ENCODE measurements around the gene OSBPL10.

The OSBPL10 gene

DNA sequence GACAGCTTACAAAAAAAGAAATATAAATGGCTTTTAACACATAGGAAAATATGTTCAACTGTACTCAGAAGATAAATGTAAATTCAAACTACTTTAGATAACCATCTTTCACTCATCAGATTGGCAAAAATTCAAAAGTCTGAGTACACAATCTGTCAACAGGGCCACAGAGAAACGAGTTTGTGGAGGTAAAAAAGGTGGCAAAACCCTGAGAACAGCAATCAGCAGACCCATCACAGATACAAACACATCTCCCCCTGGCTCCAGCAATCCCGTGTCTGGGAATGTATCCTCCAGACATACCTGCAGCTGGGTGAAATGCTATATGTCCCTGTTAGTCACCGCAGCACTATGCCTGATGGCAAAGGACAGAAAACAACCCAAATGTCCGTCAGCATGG lies 149.5 kb downstream of the OSBPL10 start:
- Histone ChIP-seq H3K9ac (ENCODE audit: low read length in 2 of 2) (no peak overlapping the region), H3K36me3 (ENCODE audit: control insufficient read depth in 2 of 2, insufficient read depth in 2 of 2, low read length in 2 of 2) (no peaks in the 10 kb centered on the region)

DNA sequence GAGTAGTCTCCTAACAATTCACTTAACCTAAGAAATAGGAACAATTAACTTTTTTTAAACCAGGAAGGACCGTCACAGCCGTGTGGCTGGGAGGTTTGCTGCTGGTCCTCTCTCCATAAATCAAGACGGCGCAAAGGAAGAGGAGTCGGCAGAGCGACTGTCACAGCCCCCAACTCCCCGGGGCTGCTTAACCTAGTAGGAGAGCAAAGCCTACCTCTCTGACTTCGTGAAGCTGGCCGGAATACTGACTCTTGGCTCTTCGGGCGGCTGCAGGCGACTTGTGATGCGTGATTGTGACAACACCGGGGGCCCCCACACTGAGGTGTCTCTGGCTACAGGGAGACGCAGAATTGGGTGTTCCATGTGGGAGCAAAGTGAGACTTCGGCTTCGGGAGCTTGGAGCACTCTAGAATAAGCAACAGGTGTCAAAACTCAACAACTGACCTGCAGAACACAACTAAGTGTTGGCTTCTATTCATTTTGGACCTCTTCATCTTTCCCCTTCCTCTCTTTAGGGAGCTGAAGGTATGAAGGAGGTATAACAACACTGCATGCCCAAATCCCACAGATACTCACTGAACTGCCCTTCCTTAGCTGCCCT lies 151.1 kb downstream of the OSBPL10 start:
- no peaks in the 10 kb centered on the region for H3K4me1 ChIP-seq (ENCODE audit: control insufficient read depth, insufficient read depth, low read length)
- no peak overlapping the region for H3K4me3 ChIP-seq (ENCODE audit: low read length in 2 of 2)
- no peak overlapping the region for H3K27ac ChIP-seq (ENCODE audit: low read length)
- no peak overlapping the region for H3K9ac ChIP-seq (ENCODE audit: low read length in 2 of 2)
- no peaks in the 10 kb centered on the region for H3K27me3 ChIP-seq (ENCODE audit: control insufficient read depth in 1 of 2, insufficient read depth in 2 of 2, low read length in 2 of 2)
- no peaks in the 10 kb centered on the region for H3K9me3 ChIP-seq (ENCODE audit: control insufficient read depth in 2 of 2, low read length in 2 of 2)
- no peaks in the 10 kb centered on the region for H3K36me3 ChIP-seq (ENCODE audit: control insufficient read depth in 2 of 2, insufficient read depth in 2 of 2, low read length in 2 of 2)

More for the DNA sequence above, 149.5 kb downstream of the OSBPL10 start:
- Histone ChIP-seq H3K9me3 (ENCODE audit: control insufficient read depth in 2 of 2, low read length in 2 of 2) (no peaks in the 10 kb centered on the region), H3K27me3 (ENCODE audit: control insufficient read depth in 1 of 2, insufficient read depth in 2 of 2, low read length in 2 of 2) (no peaks in the 10 kb centered on the region), H3K27ac (ENCODE audit: low read length) (no peak overlapping the region), H3K4me3 (ENCODE audit: low read length in 2 of 2) (no peak overlapping the region), H3K4me1 (ENCODE audit: control insufficient read depth, insufficient read depth, low read length) (no peaks in the 10 kb centered on the region)

DNA sequence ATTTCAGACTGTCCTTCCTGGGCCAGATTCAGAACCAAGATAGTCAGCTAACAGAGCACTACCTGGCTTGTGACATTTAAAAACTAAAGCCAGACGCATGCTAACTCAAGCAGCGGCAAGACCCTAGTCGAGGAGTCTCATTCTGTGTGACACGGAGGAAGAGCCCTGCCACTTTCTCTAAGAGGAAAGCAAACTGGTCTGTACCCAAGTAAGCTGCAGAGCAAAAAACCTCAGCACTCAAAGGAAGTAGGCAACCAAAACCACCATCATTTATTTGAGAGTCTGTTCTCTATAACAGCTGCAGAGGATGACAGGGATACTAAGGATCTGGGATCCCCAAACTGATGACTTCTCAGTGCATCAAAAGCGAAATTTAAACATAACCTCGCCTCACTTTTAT lies 152.1 kb downstream of the OSBPL10 start:
- Histone ChIP-seq H3K4me3 (ENCODE audit: low read length in 2 of 2) (no peak overlapping the region), H3K27ac (ENCODE audit: low read length) (no peak overlapping the region), H3K9ac (ENCODE audit: low read length in 2 of 2) (no peak overlapping the region), H3K4me1 (ENCODE audit: control insufficient read depth, insufficient read depth, low read length) (no peaks in the 10 kb centered on the region), H3K36me3 (ENCODE audit: control insufficient read depth in 2 of 2, insufficient read depth in 2 of 2, low read length in 2 of 2) (no peaks in the 10 kb centered on the region), H3K27me3 (ENCODE audit: control insufficient read depth in 1 of 2, insufficient read depth in 2 of 2, low read length in 2 of 2) (no peaks in the 10 kb centered on the region), H3K9me3 (ENCODE audit: control insufficient read depth in 2 of 2, low read length in 2 of 2) (no peaks in the 10 kb centered on the region)

DNA sequence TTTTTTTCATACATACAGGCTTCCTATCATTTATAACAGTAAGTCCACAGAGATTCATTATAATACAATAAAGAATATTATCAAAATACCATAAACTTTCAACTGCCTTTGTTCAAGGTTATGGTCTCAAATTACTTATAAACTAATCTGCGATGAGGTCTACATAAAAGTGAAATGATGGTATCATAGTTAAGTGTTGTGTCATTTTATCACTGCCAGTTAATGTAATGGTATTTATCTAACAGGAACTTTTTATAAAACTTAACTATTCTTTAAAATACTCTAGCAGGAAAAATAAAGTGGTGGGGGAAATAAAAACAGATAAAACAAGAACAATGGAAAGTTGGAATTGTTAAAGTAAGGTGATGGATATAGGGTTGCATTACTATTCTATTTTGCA lies 153.1 kb downstream of the OSBPL10 start:
- H3K27ac ChIP-seq (ENCODE audit: low read length) = no peak overlapping the region

DNA sequence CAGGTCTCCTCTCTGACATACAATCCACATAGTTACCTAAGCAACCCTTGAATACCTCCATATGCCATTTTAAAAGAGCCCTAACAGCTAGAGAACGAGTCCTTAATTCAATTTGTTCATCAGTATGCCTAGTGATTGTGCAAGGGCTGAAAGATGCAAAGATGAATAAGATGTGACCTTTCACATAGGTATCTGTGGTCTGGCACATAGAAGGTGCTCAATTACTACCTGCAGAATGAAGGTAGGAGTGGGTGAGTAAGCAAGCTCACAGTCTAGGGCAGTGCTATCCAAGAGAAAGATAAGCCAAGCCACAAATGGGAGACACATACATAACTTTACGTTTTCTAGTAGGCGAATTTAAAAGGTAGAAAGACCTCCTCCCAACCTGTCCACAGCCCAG lies 157.9 kb downstream of the OSBPL10 start:
- Histone ChIP-seq H3K9me3 (ENCODE audit: control insufficient read depth in 2 of 2, low read length in 2 of 2) (no peaks in the 10 kb centered on the region), H3K4me1 (ENCODE audit: control insufficient read depth, insufficient read depth, low read length) (no peaks in the 10 kb centered on the region), H3K27me3 (ENCODE audit: control insufficient read depth in 1 of 2, insufficient read depth in 2 of 2, low read length in 2 of 2) (no peaks in the 10 kb centered on the region), H3K36me3 (ENCODE audit: control insufficient read depth in 2 of 2, insufficient read depth in 2 of 2, low read length in 2 of 2) (no peaks in the 10 kb centered on the region), H3K9ac (ENCODE audit: low read length in 2 of 2) (no peak overlapping the region), H3K27ac (ENCODE audit: low read length) (no peak overlapping the region), H3K4me3 (ENCODE audit: low read length in 2 of 2) (no peak overlapping the region)

More for the DNA sequence above, 153.1 kb downstream of the OSBPL10 start:
- Histone ChIP-seq H3K9me3 (ENCODE audit: control insufficient read depth in 2 of 2, low read length in 2 of 2) (no peaks in the 10 kb centered on the region), H3K9ac (ENCODE audit: low read length in 2 of 2) (no peak overlapping the region), H3K4me1 (ENCODE audit: control insufficient read depth, insufficient read depth, low read length) (no peaks in the 10 kb centered on the region), H3K4me3 (ENCODE audit: low read length in 2 of 2) (no peak overlapping the region), H3K27me3 (ENCODE audit: control insufficient read depth in 1 of 2, insufficient read depth in 2 of 2, low read length in 2 of 2) (no peaks in the 10 kb centered on the region), H3K36me3 (ENCODE audit: control insufficient read depth in 2 of 2, insufficient read depth in 2 of 2, low read length in 2 of 2) (no peaks in the 10 kb centered on the region)

DNA sequence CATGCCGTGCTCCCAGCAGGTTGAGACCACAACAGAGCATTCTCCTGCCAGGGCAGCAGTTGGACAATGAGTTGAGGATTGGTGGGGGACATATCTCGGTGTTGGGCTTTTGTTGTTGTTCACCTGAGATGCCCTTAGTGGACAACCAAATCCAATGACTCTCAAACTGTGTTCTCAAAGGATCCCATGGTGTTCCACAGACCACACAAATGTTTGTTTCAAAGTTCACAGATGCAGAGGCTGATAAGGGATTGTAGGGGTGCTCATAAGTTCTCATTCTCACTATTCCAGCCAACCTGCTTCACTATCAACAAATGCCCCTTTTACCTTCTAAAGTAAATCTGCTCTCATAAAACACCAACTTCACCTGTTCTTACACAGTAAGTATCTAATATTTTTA lies 159.9 kb downstream of the OSBPL10 start:
- no peak overlapping the region for H3K9ac ChIP-seq (ENCODE audit: low read length in 2 of 2)
- H3K9me3 ChIP-seq (ENCODE audit: control insufficient read depth in 2 of 2, low read length in 2 of 2) = no peaks in the 10 kb centered on the region
- H3K27me3 ChIP-seq (ENCODE audit: control insufficient read depth in 1 of 2, insufficient read depth in 2 of 2, low read length in 2 of 2) = no peaks in the 10 kb centered on the region
- H3K36me3 ChIP-seq (ENCODE audit: control insufficient read depth in 2 of 2, insufficient read depth in 2 of 2, low read length in 2 of 2) = no peaks in the 10 kb centered on the region
- no peaks in the 10 kb centered on the region for H3K4me1 ChIP-seq (ENCODE audit: control insufficient read depth, insufficient read depth, low read length)
- H3K4me3 ChIP-seq (ENCODE audit: low read length in 2 of 2) = no peak overlapping the region
- no peak overlapping the region for H3K27ac ChIP-seq (ENCODE audit: low read length)

DNA sequence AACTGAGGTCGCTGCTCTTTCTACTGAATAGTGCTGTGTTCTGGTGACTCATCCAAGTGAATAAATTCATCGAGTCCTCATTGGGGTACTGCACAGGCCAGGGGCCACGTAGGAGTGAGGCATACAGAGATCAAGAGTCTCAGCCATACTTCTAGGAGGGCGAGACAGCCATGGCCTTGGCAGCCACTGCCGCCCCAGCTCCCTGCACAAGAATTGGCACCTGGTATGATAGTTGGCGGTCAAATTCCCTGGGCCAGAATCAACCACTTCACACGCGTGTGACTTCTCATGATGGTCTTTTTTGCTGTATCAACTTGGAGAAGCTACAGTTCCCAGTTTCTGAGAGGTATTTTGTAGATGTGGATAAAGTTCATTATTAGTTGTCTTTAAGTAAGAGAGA lies 161.6 kb downstream of the OSBPL10 start:
- Histone ChIP-seq H3K9me3 (ENCODE audit: control insufficient read depth in 2 of 2, low read length in 2 of 2) (no peaks in the 10 kb centered on the region), H3K27ac (ENCODE audit: low read length) (no peak overlapping the region), H3K4me3 (ENCODE audit: low read length in 2 of 2) (no peak overlapping the region), H3K4me1 (ENCODE audit: control insufficient read depth, insufficient read depth, low read length) (no peaks in the 10 kb centered on the region), H3K27me3 (ENCODE audit: control insufficient read depth in 1 of 2, insufficient read depth in 2 of 2, low read length in 2 of 2) (no peaks in the 10 kb centered on the region), H3K9ac (ENCODE audit: low read length in 2 of 2) (no peak overlapping the region), H3K36me3 (ENCODE audit: control insufficient read depth in 2 of 2, insufficient read depth in 2 of 2, low read length in 2 of 2) (no peaks in the 10 kb centered on the region)

DNA sequence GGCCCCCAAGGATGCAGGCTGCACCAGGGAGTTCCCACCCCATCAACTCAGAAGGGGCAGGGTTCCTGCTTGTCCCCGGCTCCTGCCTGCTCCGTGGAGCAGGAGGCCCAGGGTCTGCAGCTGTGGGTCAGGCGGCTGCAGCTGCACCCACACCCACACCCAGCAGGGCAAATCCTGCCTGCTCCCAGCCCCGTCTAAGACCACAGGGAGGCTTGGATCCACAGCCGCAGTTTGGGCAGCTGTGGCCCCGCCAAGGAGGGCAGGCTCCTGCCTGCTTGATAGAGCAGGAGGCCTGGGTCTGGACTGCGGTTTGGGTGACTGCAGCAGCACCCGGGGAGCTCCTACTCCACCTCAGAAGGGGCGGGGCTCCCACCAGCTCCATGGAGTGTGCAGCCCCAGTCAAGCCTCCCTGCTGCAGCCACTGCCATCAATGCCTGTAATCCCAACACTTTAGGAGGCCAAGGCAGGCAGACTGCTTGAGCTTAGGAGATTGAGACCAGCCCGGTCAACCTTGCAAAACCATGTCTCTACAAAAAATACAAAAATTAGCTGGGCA lies 163.6 kb downstream of the OSBPL10 start:
- no peaks in the 10 kb centered on the region for H3K9me3 ChIP-seq (ENCODE audit: control insufficient read depth in 2 of 2, low read length in 2 of 2)
- H3K4me3 ChIP-seq (ENCODE audit: low read length in 2 of 2) = no peak overlapping the region
- H3K4me1 ChIP-seq (ENCODE audit: control insufficient read depth, insufficient read depth, low read length) = no peaks in the 10 kb centered on the region
- H3K27me3 ChIP-seq (ENCODE audit: control insufficient read depth in 1 of 2, insufficient read depth in 2 of 2, low read length in 2 of 2) = no peaks in the 10 kb centered on the region
- no peak overlapping the region for H3K27ac ChIP-seq (ENCODE audit: low read length)
- H3K36me3 ChIP-seq (ENCODE audit: control insufficient read depth in 2 of 2, insufficient read depth in 2 of 2, low read length in 2 of 2) = no peaks in the 10 kb centered on the region
- H3K9ac ChIP-seq (ENCODE audit: low read length in 2 of 2) = no peak overlapping the region

DNA sequence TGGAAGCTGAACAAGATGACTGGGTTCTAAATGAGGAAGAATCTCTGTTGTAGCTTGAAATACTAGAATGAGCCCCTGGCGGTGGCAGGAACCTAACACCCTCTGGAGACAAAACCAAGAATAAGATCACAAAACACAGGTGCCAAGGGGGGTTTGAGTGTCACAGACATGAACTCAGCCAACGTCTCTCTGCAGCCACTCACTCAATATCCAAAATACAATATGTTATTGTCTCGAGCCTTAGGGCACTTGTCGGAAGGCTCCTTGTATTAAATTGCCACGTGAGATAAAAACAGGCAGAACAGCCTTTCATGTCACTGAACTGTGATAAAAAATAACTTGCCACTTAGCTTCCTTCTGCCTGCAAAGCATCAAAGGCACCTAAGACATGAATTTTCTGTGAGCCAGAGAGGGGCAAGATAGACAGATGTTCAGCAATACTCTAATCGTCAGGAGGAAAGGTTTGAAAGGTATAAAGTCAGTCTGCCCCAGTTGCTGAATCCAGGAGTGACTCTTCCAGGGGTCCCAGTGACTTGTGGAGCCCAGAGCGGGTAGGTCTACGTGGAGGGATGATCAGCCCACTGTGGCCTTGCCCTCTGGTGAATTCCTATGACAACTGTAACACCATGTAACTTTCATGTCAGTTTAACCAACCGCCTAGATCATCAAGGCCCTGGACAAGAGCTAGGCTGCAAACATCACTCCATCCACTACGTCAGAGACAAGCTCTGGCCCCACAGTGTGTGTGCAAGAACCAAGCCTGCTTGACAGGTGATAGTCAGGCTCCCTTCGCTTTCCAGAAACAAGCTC lies 165.2 kb downstream of the OSBPL10 start:
- no peaks in the 10 kb centered on the region for H3K27me3 ChIP-seq (ENCODE audit: control insufficient read depth in 1 of 2, insufficient read depth in 2 of 2, low read length in 2 of 2)
- no peak overlapping the region for H3K27ac ChIP-seq (ENCODE audit: low read length)
- no peaks in the 10 kb centered on the region for H3K4me1 ChIP-seq (ENCODE audit: control insufficient read depth, insufficient read depth, low read length)
- peaks cover 0 to under 1% of the 10 kb centered on the region in 2 donors for H3K9me3 ChIP-seq (ENCODE audit: control insufficient read depth in 2 of 2, low read length in 2 of 2)
- H3K4me3 ChIP-seq (ENCODE audit: low read length in 2 of 2) = no peak overlapping the region
- H3K9ac ChIP-seq (ENCODE audit: low read length in 2 of 2) = no peak overlapping the region
- H3K36me3 ChIP-seq (ENCODE audit: control insufficient read depth in 2 of 2, insufficient read depth in 2 of 2, low read length in 2 of 2) = no peaks in the 10 kb centered on the region

DNA sequence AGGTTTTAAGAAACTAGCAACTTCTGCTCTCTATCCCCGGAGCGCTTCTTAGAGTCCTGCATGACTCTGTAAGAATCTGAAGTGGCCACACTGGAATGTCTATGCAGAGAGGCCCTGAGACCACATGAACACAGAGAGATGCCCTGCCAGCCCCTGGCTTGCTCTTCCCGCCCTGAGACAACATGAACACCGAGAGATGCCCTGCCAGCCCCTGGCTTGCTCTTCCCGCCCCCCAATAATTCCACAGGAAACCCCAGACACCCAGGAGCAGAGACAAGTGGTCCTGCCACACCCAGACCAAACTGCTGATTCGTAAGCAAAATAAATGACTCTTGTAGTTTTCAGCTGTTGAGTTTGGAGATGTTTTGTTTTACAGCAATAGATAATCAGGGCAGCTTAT lies 166.1 kb downstream of the OSBPL10 start:
- H3K4me1 ChIP-seq (ENCODE audit: control insufficient read depth, insufficient read depth, low read length) = no peaks in the 10 kb centered on the region

DNA sequence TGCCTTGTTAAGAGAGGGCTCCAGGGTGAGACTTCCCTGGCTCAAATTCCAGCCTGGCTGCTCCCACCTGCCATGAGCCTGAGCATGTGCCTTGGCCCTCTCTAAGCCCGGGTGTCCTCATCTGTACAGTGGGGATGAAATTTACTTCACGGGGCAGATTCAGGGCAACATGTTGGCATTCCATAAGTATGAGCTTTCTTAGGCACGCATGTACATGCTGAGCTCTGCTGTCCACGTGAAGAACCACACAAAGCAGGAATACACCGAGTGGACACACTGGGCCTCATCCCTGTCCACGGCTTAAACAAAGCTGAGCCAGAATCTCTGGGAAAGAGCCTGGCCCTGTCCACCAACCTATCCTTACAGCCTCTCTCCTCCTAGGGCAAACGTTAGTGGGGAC lies 167.4 kb downstream of the OSBPL10 start:
- Histone ChIP-seq H3K9me3 (ENCODE audit: control insufficient read depth in 2 of 2, low read length in 2 of 2) (peaks cover 0 to 4% of the 10 kb centered on the region in 2 donors), H3K36me3 (ENCODE audit: control insufficient read depth in 2 of 2, insufficient read depth in 2 of 2, low read length in 2 of 2) (no peaks in the 10 kb centered on the region), H3K4me3 (ENCODE audit: low read length in 2 of 2) (no peak overlapping the region), H3K4me1 (ENCODE audit: control insufficient read depth, insufficient read depth, low read length) (no peaks in the 10 kb centered on the region), H3K9ac (ENCODE audit: low read length in 2 of 2) (no peak overlapping the region), H3K27ac (ENCODE audit: low read length) (no peak overlapping the region), H3K27me3 (ENCODE audit: control insufficient read depth in 1 of 2, insufficient read depth in 2 of 2, low read length in 2 of 2) (no peaks in the 10 kb centered on the region)

More for the DNA sequence above, 166.1 kb downstream of the OSBPL10 start:
- no peaks in the 10 kb centered on the region for H3K27me3 ChIP-seq (ENCODE audit: control insufficient read depth in 1 of 2, insufficient read depth in 2 of 2, low read length in 2 of 2)
- no peaks in the 10 kb centered on the region for H3K36me3 ChIP-seq (ENCODE audit: control insufficient read depth in 2 of 2, insufficient read depth in 2 of 2, low read length in 2 of 2)
- no peak overlapping the region for H3K4me3 ChIP-seq (ENCODE audit: low read length in 2 of 2)
- H3K27ac ChIP-seq (ENCODE audit: low read length) = no peak overlapping the region
- H3K9ac ChIP-seq (ENCODE audit: low read length in 2 of 2) = no peak overlapping the region
- H3K9me3 ChIP-seq (ENCODE audit: control insufficient read depth in 2 of 2, low read length in 2 of 2) = peaks cover 0 to 4% of the 10 kb centered on the region in 2 donors
